ENCODE results near the gene MUC4. TPM values are rescaled to one million over a fixed set of nuclear protein-coding genes. Genes with fewer than 3 reads are reported as not detected.

Gene MUC4
- total RNA-seq, 2 donors from 2014 or later: 8.6 to 12.0 TPM

DNA sequence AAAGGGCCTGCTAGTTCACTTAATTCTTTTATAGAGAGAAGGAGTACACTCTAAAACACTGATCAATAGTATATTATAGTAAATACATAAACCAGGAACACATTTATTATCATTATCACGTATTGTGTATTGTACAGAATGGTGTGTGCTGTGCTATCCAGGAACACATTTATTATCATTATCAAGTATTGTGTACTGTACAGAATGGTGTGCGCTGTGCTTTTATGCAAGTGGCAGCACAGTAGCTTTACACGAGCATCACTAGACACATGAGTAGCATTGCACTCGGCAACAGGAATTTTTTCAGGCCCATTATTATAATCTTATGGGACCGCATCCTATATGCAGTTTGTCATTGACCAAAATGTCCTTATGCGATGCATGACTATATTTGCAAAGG is 111.9 kb downstream of the MUC4 start:
- H3K9me3 ChIP-seq: no peaks in the 10 kb centered on the region
- intact Hi-C loops (cut with DNase I): no loop called here
- no peak for DNase-seq (ENCODE audit: low spot score)
- H3K36me3 ChIP-seq: no peaks in the 10 kb centered on the region
- H3K4me3 ChIP-seq: no peak overlapping the region
- peaks cover 4% of the 10 kb centered on the region for H3K4me1 ChIP-seq (replicated peaks)
- TF ChIP-seq POLR2A (IDR thresholded peaks at IDR 0.05) (no peak), POLR2AphosphoS5 (IDR thresholded peaks at IDR 0.05) (no peak)
- TF ChIP-seq, protein P1, sequence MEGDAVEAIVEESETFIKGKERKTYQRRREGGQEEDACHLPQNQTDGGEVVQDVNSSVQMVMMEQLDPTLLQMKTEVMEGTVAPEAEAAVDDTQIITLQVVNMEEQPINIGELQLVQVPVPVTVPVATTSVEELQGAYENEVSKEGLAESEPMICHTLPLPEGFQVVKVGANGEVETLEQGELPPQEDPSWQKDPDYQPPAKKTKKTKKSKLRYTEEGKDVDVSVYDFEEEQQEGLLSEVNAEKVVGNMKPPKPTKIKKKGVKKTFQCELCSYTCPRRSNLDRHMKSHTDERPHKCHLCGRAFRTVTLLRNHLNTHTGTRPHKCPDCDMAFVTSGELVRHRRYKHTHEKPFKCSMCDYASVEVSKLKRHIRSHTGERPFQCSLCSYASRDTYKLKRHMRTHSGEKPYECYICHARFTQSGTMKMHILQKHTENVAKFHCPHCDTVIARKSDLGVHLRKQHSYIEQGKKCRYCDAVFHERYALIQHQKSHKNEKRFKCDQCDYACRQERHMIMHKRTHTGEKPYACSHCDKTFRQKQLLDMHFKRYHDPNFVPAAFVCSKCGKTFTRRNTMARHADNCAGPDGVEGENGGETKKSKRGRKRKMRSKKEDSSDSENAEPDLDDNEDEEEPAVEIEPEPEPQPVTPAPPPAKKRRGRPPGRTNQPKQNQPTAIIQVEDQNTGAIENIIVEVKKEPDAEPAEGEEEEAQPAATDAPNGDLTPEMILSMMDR (IDR thresholded peaks at IDR 0.05): no peak
- H3K27me3 ChIP-seq (replicated peaks; ENCODE audit: insufficient read depth): no peaks in the 10 kb centered on the region
- WGBS: 73% methylated on average over 6 of the region's 6 CpGs
- H3K27ac ChIP-seq: no peak overlapping the region

DNA sequence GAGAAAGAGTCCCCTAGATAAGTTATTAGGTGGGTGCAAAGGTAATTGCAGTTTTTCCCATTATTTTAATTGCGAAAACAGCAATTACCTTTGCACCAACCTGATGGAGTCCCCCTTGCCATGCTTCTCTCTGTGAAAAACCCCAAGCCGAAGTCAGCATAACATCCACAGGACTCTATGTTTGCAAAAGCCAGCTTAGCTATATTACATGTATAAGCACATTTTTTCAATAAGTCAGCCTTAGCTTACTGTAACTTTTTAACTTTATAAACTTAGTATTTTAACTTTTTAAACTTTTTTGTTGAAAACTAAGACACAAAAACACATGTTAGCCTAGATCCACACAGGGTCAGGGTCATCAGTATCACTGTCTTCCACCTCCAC is 112.3 kb downstream of the MUC4 start:
- H3K27ac ChIP-seq: no peak overlapping the region
- no peak overlapping the region for H3K4me3 ChIP-seq
- peaks cover 4% of the 10 kb centered on the region for H3K4me1 ChIP-seq (replicated peaks)
- no peaks in the 10 kb centered on the region for H3K36me3 ChIP-seq
- H3K27me3 ChIP-seq (replicated peaks; ENCODE audit: insufficient read depth): no peaks in the 10 kb centered on the region
- no peak for TF ChIP-seq POLR2AphosphoS5 (IDR thresholded peaks at IDR 0.05)
- TF ChIP-seq, protein P1 (IDR thresholded peaks at IDR 0.05): no peak
- TF ChIP-seq POLR2A (IDR thresholded peaks at IDR 0.05): no peak
- no peaks in the 10 kb centered on the region for H3K9me3 ChIP-seq
- intact Hi-C loops (cut with DNase I): no loop called here
- DNase-seq (ENCODE audit: low spot score): no peak
- WGBS: 88% methylated on average over 2 of the region's 2 CpGs

DNA sequence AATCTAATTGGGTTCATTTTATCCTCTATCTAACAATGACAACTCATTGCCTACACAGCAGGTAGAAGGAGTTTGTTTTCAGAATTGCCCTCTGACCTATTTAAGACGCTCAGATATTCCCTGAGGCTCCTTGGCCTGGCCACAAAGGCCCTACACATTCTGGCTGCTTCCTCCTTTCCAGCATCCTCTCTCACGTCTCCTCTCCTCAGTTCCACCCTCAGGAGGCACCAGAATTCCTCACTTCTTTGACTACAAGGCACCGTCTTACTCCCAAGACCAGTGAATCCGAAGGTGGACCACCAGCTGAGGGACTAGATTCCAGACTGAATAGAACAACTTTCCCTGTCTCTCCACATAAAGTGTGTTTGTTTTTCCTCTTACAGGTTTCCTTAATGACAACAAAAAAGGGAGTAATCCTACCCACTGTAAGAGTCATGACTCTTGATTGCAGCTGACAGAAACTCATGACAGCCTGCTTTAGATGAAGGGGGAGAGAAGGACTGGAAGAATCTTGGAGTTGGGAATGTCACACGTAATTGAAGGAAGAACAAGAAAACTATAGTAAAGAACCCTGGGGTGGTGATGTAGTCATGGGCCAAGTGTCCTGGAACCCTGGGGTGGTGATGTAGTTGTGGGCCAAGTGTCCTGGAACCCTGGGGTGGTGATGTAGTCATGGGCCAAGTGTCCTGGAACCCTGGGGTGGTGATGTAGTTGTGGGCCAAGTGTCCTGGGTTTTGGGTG is 112.9 kb downstream of the MUC4 start:
- WGBS: 74% methylated on average over 5 of the region's 5 CpGs
- intact Hi-C loops (cut with DNase I): no loop called here
- Histone ChIP-seq H3K4me1 (replicated peaks) (peaks cover 4% of the 10 kb centered on the region), H3K4me3 (no peak overlapping the region), H3K9me3 (no peaks in the 10 kb centered on the region), H3K27ac (no peak overlapping the region), H3K27me3 (replicated peaks; ENCODE audit: insufficient read depth) (no peaks in the 10 kb centered on the region), H3K36me3 (no peaks in the 10 kb centered on the region)
- TF ChIP-seq POLR2A (IDR thresholded peaks at IDR 0.05) (no peak), POLR2AphosphoS5 (IDR thresholded peaks at IDR 0.05) (no peak)
- TF ChIP-seq, protein P1 (IDR thresholded peaks at IDR 0.05): no peak
- no peak for DNase-seq (ENCODE audit: low spot score)

DNA sequence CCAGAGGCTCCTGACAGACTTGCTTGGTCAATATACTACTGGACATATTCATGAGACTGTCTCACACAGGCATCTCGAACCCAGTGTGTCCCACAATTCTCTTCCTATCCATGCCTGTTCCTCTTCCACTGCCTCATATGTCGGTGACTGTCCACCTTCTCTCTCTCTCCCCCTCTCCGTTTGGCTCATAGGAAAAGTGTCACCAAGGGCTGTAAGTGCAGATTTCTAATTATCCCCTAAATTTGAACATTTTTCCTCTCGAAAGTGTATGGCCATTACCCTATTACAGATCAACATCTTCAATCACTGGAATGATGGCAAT is 113.4 kb downstream of the MUC4 start:
- intact Hi-C loops (cut with DNase I): no loop called here
- WGBS: 81% methylated on average over 4 of the region's 4 CpGs

More for the DNA sequence above, 113.4 kb downstream of the MUC4 start:
- no peak for DNase-seq (ENCODE audit: low spot score)
- Histone ChIP-seq H3K36me3 (no peaks in the 10 kb centered on the region), H3K4me1 (replicated peaks) (peaks cover 4% of the 10 kb centered on the region), H3K4me3 (no peak overlapping the region), H3K27me3 (replicated peaks; ENCODE audit: insufficient read depth) (no peaks in the 10 kb centered on the region), H3K27ac (no peak overlapping the region), H3K9me3 (no peaks in the 10 kb centered on the region)
- TF ChIP-seq POLR2A (IDR thresholded peaks at IDR 0.05) (no peak), POLR2AphosphoS5 (IDR thresholded peaks at IDR 0.05) (no peak)
- TF ChIP-seq, protein P1 (IDR thresholded peaks at IDR 0.05): no peak

Data from prostate gland (tissue), 2 donors.